ENCODE results near the gene ST6GALNAC1.

GRCh38 chr17:76584427-76585032 is 59.0 kb downstream of the ST6GALNAC1 start:
- TF ChIP-seq CTCF (IDR thresholded peaks at IDR 0.05) (no peak), POLR2A (IDR thresholded peaks at IDR 0.05) (no peak), POLR2AphosphoS5 (IDR thresholded peaks at IDR 0.05) (no peak)

Data from prostate gland (tissue), 2 donors.